BJ (cell line): ENCODE data around the gene CDC5L. TPM values are rescaled to one million over a fixed set of nuclear protein-coding genes. Genes with fewer than 3 reads are reported as not detected.

Experiments used
- CTCF ChIA-PET: fragments of 350-600 bp; formaldehyde crosslinking; extraction: SDS; loops from one replicate; lab custom pipeline; 2021; ENCODE audit warnings: antibody characterized with exemption, inconsistent platforms; lab: Yijun Ruan, JAX
- POLR2A ChIA-PET: fragments of 300-600 bp; sonication (Branson Sonifier 250); formaldehyde crosslinking; extraction: SDS; loops from one replicate; lab custom pipeline; 2021; ENCODE audit warnings: antibody characterized with exemption; lab: Charles Lee
- DNase-seq: peaks from one replicate; pipeline ENCODE4 v3.0.0-alpha.2; 2011; ENCODE audit warnings: low read depth
- H3K27me3 ChIP-seq: 2 replicates; pipeline ENCODE4 v1.6.0; 2011; ENCODE audit warnings: low read length; ENCODE audit not compliant: control insufficient read depth, insufficient read depth
- H3K36me3 ChIP-seq: 2 replicates; pipeline ENCODE4 v1.5.1; 2011; ENCODE audit warnings: low read length; ENCODE audit not compliant: control insufficient read depth, insufficient read depth
- H3K4me3 ChIP-seq: 2 replicates; pipeline ENCODE4 v1.5.1; 2011; ENCODE audit warnings: low read depth, mild to moderate bottlenecking, control low read depth, low read length
- CTCF ChIP-seq: IDR thresholded peaks from 2 replicates; pipeline ENCODE4 v1.5.1; 2011; ENCODE audit warnings: low read depth, mild to moderate bottlenecking, control low read depth, inconsistent platforms, low read length, moderate library complexity; ENCODE audit not compliant: insufficient read depth
- polyA plus RNA-seq: library from polyadenylated mRNA; depleted of rRNA; stranded (reverse); fragments of >200 nt; gene quantifications from 2 replicates; pipeline ENCODE4 v1.2.3, GENCODE V29; 2011

Gene CDC5L
- polyA plus RNA-seq, 1 experiment, result 7.6 TPM

- ChIA-PET CTCF (interaction anchor here (1.2 kb wide), 2 partner anchors 14 to 84 kb away, joined by 4 to 6 read pairs; no protein-coding TSS in a partner anchor), POLR2A (interaction anchor here (0.6 kb wide), 1 partner anchor 9 kb away, joined by 3 read pairs; no protein-coding TSS in a partner anchor)
- TF ChIP-seq CTCF, result no peak
These were observed 35.2 kb upstream of the CDC5L start for GRCh38 chr6:44352259-44352658.

GRCh38 chr6:44353336-44353735, 34.2 kb upstream of the CDC5L start:
- no peak for DNase-seq
- Histone ChIP-seq H3K4me3 (no peak overlapping the region), H3K36me3 (no peaks in the 10 kb centered on the region), H3K27me3 (peaks cover 6% of the 10 kb centered on the region)
- no peak for TF ChIP-seq CTCF
- ChIA-PET POLR2A (no interaction called here), CTCF (no interaction called here)

More at GRCh38 chr6:44352259-44352658, 35.2 kb upstream of the CDC5L start:
- Histone ChIP-seq H3K36me3 (no peaks in the 10 kb centered on the region), H3K27me3 (peaks cover 3% of the 10 kb centered on the region), H3K4me3 (no peak overlapping the region)
- DNase-seq, result no peak

GRCh38 chr6:44355640-44356039, 31.9 kb upstream of the CDC5L start:
- peaks cover 10% of the 10 kb centered on the region for H3K27me3 ChIP-seq
- POLR2A ChIA-PET, result no interaction called here
- no peak for DNase-seq
- no peaks in the 10 kb centered on the region for H3K36me3 ChIP-seq
- no peak overlapping the region for H3K4me3 ChIP-seq
- TF ChIP-seq CTCF, result no peak
- CTCF ChIA-PET, result no interaction called here

- no peak for TF ChIP-seq CTCF
- H3K4me3 ChIP-seq, result no peak overlapping the region
- ChIA-PET CTCF (interaction anchor here (1.9 kb wide), 1 partner anchor 17 kb away, joined by 9 read pairs; no protein-coding TSS in a partner anchor), POLR2A (no interaction called here)
- H3K27me3 ChIP-seq, result peaks cover 10% of the 10 kb centered on the region
- H3K36me3 ChIP-seq, result no peaks in the 10 kb centered on the region
- DNase-seq, result no peak
These were observed 31.0 kb upstream of the CDC5L start for GRCh38 chr6:44356487-44356886.

GRCh38 chr6:44359973-44360372, 27.5 kb upstream of the CDC5L start:
- Histone ChIP-seq H3K4me3 (no peak overlapping the region), H3K27me3 (peaks cover 11% of the 10 kb centered on the region), H3K36me3 (no peaks in the 10 kb centered on the region)
- ChIA-PET CTCF (no interaction called here), POLR2A (no interaction called here)
- DNase-seq, result no peak
- TF ChIP-seq CTCF, result no peak
